Sigmoid colon (tissue), 7 donors: ENCODE data around the gene PELI1. TPM values are rescaled to one million over a fixed set of nuclear protein-coding genes. Genes with fewer than 3 reads are reported as not detected.
"Not testable (repeated sequence)": the region's sequence is repeated elsewhere in the genome, so short reads cannot be mapped to it uniquely, and the experiment has no call there.

ENCODE experiments used
- DNase-seq: peaks from one replicate; pipeline ENCODE4 v3.0.0-alpha.2; 2019
- H3K27ac ChIP-seq, 4 donors: fragments of 200-600 bp; sonication (generic); one replicate each; pipeline ENCODE4 v1.5.1; 2016 to 2019; ENCODE audit warnings: mild to moderate bottlenecking in 1 of 4
- H3K27me3 ChIP-seq, 3 donors: fragments of 200-600 bp; sonication (generic); one replicate each; pipeline ENCODE4 v1.5.1; 2019; ENCODE audit warnings: mild to moderate bottlenecking in 1 of 3
- H3K36me3 ChIP-seq, 4 donors: fragments of 200-600 bp; sonication (generic); one replicate each; pipeline ENCODE4 v1.5.1; 2016 to 2019
- H3K4me1 ChIP-seq, 4 donors: fragments of 200-600 bp; sonication (generic); one replicate each; pipeline ENCODE4 v1.5.1; 2017 to 2019
- H3K4me3 ChIP-seq, 4 donors: fragments of 200-600 bp; sonication (generic); one replicate each; pipeline ENCODE4 v1.5.1; 2017 to 2019; ENCODE audit warnings: mild to moderate bottlenecking in 2 of 4, moderate library complexity in 1 of 4
- H3K9me3 ChIP-seq, 4 donors: fragments of 200-600 bp in 3 of 4; sonication (generic) in 3 of 4; one replicate each; pipeline versions ENCODE4 v1.5.1 to v1.6.1; 2013 to 2019
- CTCF ChIP-seq, 4 experiments: fragments of 450-650 bp in 3 of 4; fragments of 200-600 bp in 1 of 4; IDR thresholded peaks; one replicate each; pipeline ENCODE4 v1.5.1; 2016 to 2019; ENCODE audit warnings: antibody characterized with exemption in 4 of 4, mild to moderate bottlenecking in 3 of 4, moderate library complexity in 2 of 4
- EP300 ChIP-seq, 4 donors: sonication (generic); formaldehyde crosslinking; IDR thresholded peaks; one replicate each; pipeline ENCODE4 v1.6.1; 2017; ENCODE audit warnings: antibody characterized with exemption in 4 of 4
- POLR2A ChIP-seq, 2 donors: fragments of 450-650 bp; IDR thresholded peaks; one replicate each; pipeline ENCODE4 v1.6.1; 2016; ENCODE audit warnings: antibody characterized with exemption in 2 of 2, mild to moderate bottlenecking in 2 of 2, moderate library complexity in 2 of 2
- POLR2AphosphoS5 ChIP-seq, 4 donors: sonication (generic); formaldehyde crosslinking; IDR thresholded peaks; one replicate each; pipeline ENCODE4 v1.6.1; 2017; ENCODE audit warnings: antibody characterized with exemption in 4 of 4
- WGBS, 2 donors: extraction: QIAGEN DNeasy Blood & Tissue Kit; methylation state at CpG; one replicate each; pipeline ENCODE4 v1.1.7; 2013; 5-methylcytosine and 5-hydroxymethylcytosine counted together
- intact Hi-C: fragments of 100-400 bp; cut with DNase I; formaldehyde crosslinking; loops from one replicate; pipeline ENCODE4 v1.15.1; 2023
- polyA plus RNA-seq, 3 donors: library from polyadenylated mRNA; stranded (reverse); fragments of 200-250 nt; gene quantifications; one replicate each; pipeline ENCODE4 v1.2.3, GENCODE V29; 2013
- total RNA-seq, 4 donors: library from RNA; depleted of rRNA; stranded (reverse); fragments of >200 nt; gene quantifications; one replicate each; pipeline ENCODE4 v1.1.0, GENCODE V29; 2016
- donor health status: healthy with polysubstance abuse.
- donor health status: Bipolar disorder and iron deficiency.
- donor health status: healthy.

PELI1 gene
- total and polyA plus RNA-seq, 7 donors, result 18.6 to 30.8 (median 24.3) TPM

GRCh38 chr2:64085936-64086335, 58.3 kb downstream of the PELI1 start:
- WGBS, 2 donors, result 13 to 57% methylated on average over 2 of the region's 2 CpGs
- Histone ChIP-seq H3K4me1 (no peaks in the 10 kb centered on the region), H3K27me3 (no peaks in the 10 kb centered on the region), H3K9me3 (no peaks in the 10 kb centered on the region), H3K36me3 (peaks cover 0 to under 1% (median 0%) of the 10 kb centered on the region in 4 donors), H3K4me3 (no peak overlapping the region), H3K27ac (no peak overlapping the region)
- intact Hi-C loops, result no loop called here
- no peak for TF ChIP-seq POLR2A (IDR thresholded peaks at IDR 0.05)
- TF ChIP-seq CTCF (IDR thresholded peaks at IDR 0.05), result no peak
- no peak for TF ChIP-seq POLR2AphosphoS5 (IDR thresholded peaks at IDR 0.05)
- TF ChIP-seq EP300 (IDR thresholded peaks at IDR 0.05), result no peak
- no peak for DNase-seq

GRCh38 chr2:64081046-64081445, 63.2 kb downstream of the PELI1 start:
- Histone ChIP-seq H3K4me3 (no peak overlapping the region), H3K9me3 (no peaks in the 10 kb centered on the region), H3K4me1 (no peaks in the 10 kb centered on the region), H3K36me3 (no peaks in the 10 kb centered on the region), H3K27ac (no peak overlapping the region), H3K27me3 (no peaks in the 10 kb centered on the region)
- intact Hi-C loops, result no loop called here
- 91 to 94% methylated on average over 8 of the region's 8 CpGs for WGBS, 2 donors
- TF ChIP-seq POLR2A (IDR thresholded peaks at IDR 0.05) (no peak), CTCF (IDR thresholded peaks at IDR 0.05) (no peak), POLR2AphosphoS5 (IDR thresholded peaks at IDR 0.05) (no peak), EP300 (IDR thresholded peaks at IDR 0.05) (no peak)
- no peak for DNase-seq

- H3K27me3 ChIP-seq, result no peaks in the 10 kb centered on the region
- intact Hi-C loops, result no loop called here
- no peak overlapping the region for H3K27ac ChIP-seq
- no peaks in the 10 kb centered on the region for H3K4me1 ChIP-seq
- DNase-seq, result no peak
- no peak overlapping the region for H3K4me3 ChIP-seq
- TF ChIP-seq POLR2AphosphoS5 (IDR thresholded peaks at IDR 0.05) (no peak), CTCF (IDR thresholded peaks at IDR 0.05) (no peak), POLR2A (IDR thresholded peaks at IDR 0.05) (no peak)
- H3K36me3 ChIP-seq, result no peaks in the 10 kb centered on the region
- WGBS, 2 donors, result 98% methylated on average over 1 of the region's 1 CpG
- no peaks in the 10 kb centered on the region for H3K9me3 ChIP-seq
Observed at GRCh38 chr2:64080179-64080578, 64.0 kb downstream of the PELI1 start.

- H3K27me3 ChIP-seq, H3K27ac ChIP-seq, H3K9me3 ChIP-seq, intact Hi-C loops, H3K4me1 ChIP-seq, DNase-seq, H3K4me3 ChIP-seq, H3K36me3 ChIP-seq: not testable (repeated sequence)
- WGBS, 2 donors, result 96% methylated on average over 6 of the region's 6 CpGs
Observed at GRCh38 chr2:64079688-64080087, 64.5 kb downstream of the PELI1 start.

- H3K4me3 ChIP-seq, H3K4me1 ChIP-seq, H3K27me3 ChIP-seq, H3K9me3 ChIP-seq, H3K27ac ChIP-seq, intact Hi-C loops, H3K36me3 ChIP-seq, DNase-seq: not testable (repeated sequence)
- WGBS, 2 donors, result 74 to 76% methylated on average over 7 of the region's 7 CpGs
Observed at GRCh38 chr2:64076828-64077227, 67.4 kb downstream of the PELI1 start.

- WGBS, 2 donors, result 22 to 74% methylated on average over 6 of the region's 6 CpGs
- H3K9me3 ChIP-seq, intact Hi-C loops: not testable (repeated sequence)
Observed at GRCh38 chr2:64074616-64075015, 69.6 kb downstream of the PELI1 start.

More at GRCh38 chr2:64074616-64075015, 69.6 kb downstream of the PELI1 start:
- H3K36me3 ChIP-seq, H3K4me3 ChIP-seq, H3K27me3 ChIP-seq, H3K4me1 ChIP-seq, DNase-seq, H3K27ac ChIP-seq: not testable (repeated sequence)
